ENCODE data around the gene GIPC3. TPM values are rescaled to one million over a fixed set of nuclear protein-coding genes. Genes with fewer than 3 reads are reported as not detected.
"Not testable (repeated sequence)": the region's sequence is repeated elsewhere in the genome, so short reads cannot be mapped to it uniquely, and the experiment has no call there.

GIPC3 gene
- total RNA-seq, 1 experiment from 2014 or later, result not detected

DNA sequence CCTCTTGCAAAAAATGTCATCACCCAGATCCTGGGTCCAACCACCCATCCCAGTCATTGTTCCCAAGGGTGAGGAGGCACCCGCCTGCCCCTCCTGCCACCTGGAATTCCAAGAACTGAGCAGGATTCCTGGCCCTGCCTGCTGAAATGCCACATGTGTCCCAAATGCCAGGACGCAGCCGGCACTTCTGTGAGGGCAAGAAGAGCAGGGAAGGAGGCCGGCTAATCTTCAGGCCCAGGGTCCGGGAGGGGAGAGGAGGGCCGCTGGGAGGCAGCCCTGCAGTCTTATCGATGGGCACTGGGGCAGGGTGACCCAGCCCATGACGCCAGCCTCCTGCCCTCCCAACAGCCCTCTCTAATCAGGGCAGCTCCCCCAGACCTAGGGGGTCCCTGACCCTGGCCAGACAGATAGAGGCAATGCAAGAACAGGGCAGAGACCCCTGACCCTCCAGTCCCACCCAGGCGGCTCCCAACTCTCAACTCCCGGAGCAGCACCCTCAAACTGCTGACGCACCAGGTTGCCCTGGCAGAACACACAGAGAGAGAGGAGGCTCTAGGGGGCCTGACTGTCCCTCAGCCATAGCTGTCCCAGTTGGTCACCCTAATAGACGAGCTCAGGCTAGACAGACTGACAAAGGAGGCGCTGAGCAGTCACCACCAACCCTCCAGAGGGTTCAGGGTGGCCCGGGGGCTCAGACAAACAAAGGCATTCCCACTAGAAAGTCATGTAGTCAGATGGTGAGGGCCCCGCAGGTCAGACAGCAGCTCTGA, 29.4 kb upstream of the GIPC3 start:
- Histone ChIP-seq H4K20me1 (ENCODE audit: insufficient read depth, low read depth, low read length) (peaks cover 15% of the 10 kb centered on the region; the same call in 1 of the 2 replicates), H3K9ac (ENCODE audit: low read length) (peak overlapping the region; percentile 81), H3K36me3 (ENCODE audit: insufficient read depth, low read length) (no peaks in the 10 kb centered on the region), H3K9me2 (replicated peaks; ENCODE audit: insufficient read depth, low read length) (no peaks in the 10 kb centered on the region), H2AFZ (ENCODE audit: low read length) (no peak overlapping the region), H3K4me3 (ENCODE audit: low read length) (peak overlapping the region; percentile 85; the same call in 1 of the 2 replicates), H3K27me3 (ENCODE audit: low read length) (no peaks in the 10 kb centered on the region), H3K27ac (ENCODE audit: low read length) (no peak overlapping the region), H3K4me1 (ENCODE audit: low read length) (peaks cover 52% of the 10 kb centered on the region), H3K4me2 (ENCODE audit: low read depth, low read length, poor library complexity, severe bottlenecking) (peak overlapping the region; percentile 98), H3K79me2 (ENCODE audit: low read length) (peaks cover 46% of the 10 kb centered on the region), H3K9me3 (ENCODE audit: low read length) (no peaks in the 10 kb centered on the region)
- DNase-seq, result no peak

- Histone ChIP-seq H3K9ac (ENCODE audit: low read length) (peak overlapping the region; percentile 81), H4K20me1 (ENCODE audit: insufficient read depth, low read depth, low read length) (peaks cover 15% of the 10 kb centered on the region; the same call in 1 of the 2 replicates), H3K36me3 (ENCODE audit: insufficient read depth, low read length) (no peaks in the 10 kb centered on the region), H2AFZ (ENCODE audit: low read length) (no peak overlapping the region), H3K9me2 (replicated peaks; ENCODE audit: insufficient read depth, low read length) (no peaks in the 10 kb centered on the region), H3K27me3 (ENCODE audit: low read length) (no peaks in the 10 kb centered on the region), H3K4me2 (ENCODE audit: low read depth, low read length, poor library complexity, severe bottlenecking) (peak overlapping the region; percentile 98), H3K27ac (ENCODE audit: low read length) (peak overlapping the region; percentile 20; the same call in 1 of the 2 replicates), H3K4me1 (ENCODE audit: low read length) (peaks cover 52% of the 10 kb centered on the region), H3K4me3 (ENCODE audit: low read length) (peak overlapping the region; percentile 85), H3K9me3 (ENCODE audit: low read length) (no peaks in the 10 kb centered on the region), H3K79me2 (ENCODE audit: low read length) (peaks cover 46% of the 10 kb centered on the region)
- DNase-seq, result no peak
Measured at GRCh38 chr19:3556423-3556977, 28.8 kb upstream of the GIPC3 start.

GRCh38 chr19:3556978-3557460, 28.3 kb upstream of the GIPC3 start:
- no peak overlapping the region for H2AFZ ChIP-seq (ENCODE audit: low read length)
- DNase-seq, result peak; percentile 70

DNA sequence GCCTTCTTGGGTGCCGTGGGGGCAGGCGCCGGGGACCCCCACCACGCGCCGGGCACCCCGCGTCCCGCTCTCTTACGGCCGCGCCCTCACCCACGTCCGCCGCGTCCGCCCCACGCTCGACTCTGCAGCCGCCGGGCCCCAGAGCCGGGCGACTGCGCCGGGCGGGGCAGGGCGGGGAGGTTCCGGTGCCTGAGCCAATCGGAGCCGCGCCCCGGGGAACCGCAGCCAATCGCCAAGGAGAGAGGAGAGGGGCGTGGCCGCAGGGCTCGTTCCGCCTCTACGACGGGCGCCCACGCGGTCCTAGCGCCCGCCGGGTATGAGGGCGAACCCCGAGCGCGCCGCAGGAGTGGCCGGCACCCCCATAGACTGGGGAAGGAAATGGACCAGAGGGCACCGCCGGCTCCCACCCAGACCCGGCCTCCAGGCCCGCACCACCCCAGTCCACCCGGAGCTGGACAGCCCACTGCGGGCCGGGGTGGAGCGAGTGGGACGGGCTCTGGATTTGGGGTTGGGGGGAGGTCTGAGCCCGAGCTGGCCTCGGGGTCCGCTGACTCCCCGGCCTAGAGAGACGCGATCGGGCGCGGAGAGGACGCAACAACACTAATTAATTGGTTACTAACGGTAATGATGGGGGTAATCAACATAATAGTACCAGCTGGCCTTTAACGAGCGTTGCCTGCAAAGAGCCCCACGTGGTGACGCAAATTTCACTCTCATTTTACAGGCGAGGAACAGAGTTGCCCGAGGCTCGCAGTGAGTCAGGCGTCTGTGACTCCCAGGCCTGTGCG, 27.6 kb upstream of the GIPC3 start, which contains the start of gene MFSD12:
Gene MFSD12 (minus strand): TSS at position 126 of the 788 bp plus-strand sequence. CDS start 183 bp downstream, outside the sequence.
- Histone ChIP-seq H3K9me3 (ENCODE audit: low read length) (no peaks in the 10 kb centered on the region), H4K20me1 (ENCODE audit: insufficient read depth, low read depth, low read length) (peaks cover 15% of the 10 kb centered on the region; the same call in 1 of the 2 replicates), H2AFZ (ENCODE audit: low read length) (peak within 1 kb of the TSS; percentile 94), H3K27ac (ENCODE audit: low read length) (peak within 1 kb of the TSS; percentile 41; the same call in 1 of the 2 replicates), H3K9ac (ENCODE audit: low read length) (peak within 1 kb of the TSS; percentile 81), H3K9me2 (replicated peaks; ENCODE audit: insufficient read depth, low read length) (no peaks in the 10 kb centered on the region), H3K27me3 (ENCODE audit: low read length) (no peaks in the 10 kb centered on the region), H3K79me2 (ENCODE audit: low read length) (peaks cover 38% of the 10 kb centered on the region), H3K4me2 (ENCODE audit: low read depth, low read length, poor library complexity, severe bottlenecking) (peak within 1 kb of the TSS; percentile 98), H3K4me3 (ENCODE audit: low read length) (peak within 1 kb of the TSS; percentile 85), H3K36me3 (ENCODE audit: insufficient read depth, low read length) (no peaks in the 10 kb centered on the region), H3K4me1 (ENCODE audit: low read length) (peaks cover 49% of the 10 kb centered on the region)
- peak; percentile 98 for DNase-seq

More at GRCh38 chr19:3556978-3557460, 28.3 kb upstream of the GIPC3 start:
- Histone ChIP-seq H3K27ac (ENCODE audit: low read length) (peak overlapping the region; percentile 20; the same call in 1 of the 2 replicates), H3K4me1 (ENCODE audit: low read length) (peaks cover 52% of the 10 kb centered on the region), H3K9me2 (replicated peaks; ENCODE audit: insufficient read depth, low read length) (no peaks in the 10 kb centered on the region), H3K36me3 (ENCODE audit: insufficient read depth, low read length) (no peaks in the 10 kb centered on the region), H3K9ac (ENCODE audit: low read length) (peak overlapping the region; percentile 81), H3K4me2 (ENCODE audit: low read depth, low read length, poor library complexity, severe bottlenecking) (peak overlapping the region; percentile 98), H3K79me2 (ENCODE audit: low read length) (peaks cover 41% of the 10 kb centered on the region), H3K4me3 (ENCODE audit: low read length) (peak overlapping the region; percentile 85), H3K27me3 (ENCODE audit: low read length) (no peaks in the 10 kb centered on the region), H4K20me1 (ENCODE audit: insufficient read depth, low read depth, low read length) (peaks cover 15% of the 10 kb centered on the region; the same call in 1 of the 2 replicates), H3K9me3 (ENCODE audit: low read length) (no peaks in the 10 kb centered on the region)

DNA sequence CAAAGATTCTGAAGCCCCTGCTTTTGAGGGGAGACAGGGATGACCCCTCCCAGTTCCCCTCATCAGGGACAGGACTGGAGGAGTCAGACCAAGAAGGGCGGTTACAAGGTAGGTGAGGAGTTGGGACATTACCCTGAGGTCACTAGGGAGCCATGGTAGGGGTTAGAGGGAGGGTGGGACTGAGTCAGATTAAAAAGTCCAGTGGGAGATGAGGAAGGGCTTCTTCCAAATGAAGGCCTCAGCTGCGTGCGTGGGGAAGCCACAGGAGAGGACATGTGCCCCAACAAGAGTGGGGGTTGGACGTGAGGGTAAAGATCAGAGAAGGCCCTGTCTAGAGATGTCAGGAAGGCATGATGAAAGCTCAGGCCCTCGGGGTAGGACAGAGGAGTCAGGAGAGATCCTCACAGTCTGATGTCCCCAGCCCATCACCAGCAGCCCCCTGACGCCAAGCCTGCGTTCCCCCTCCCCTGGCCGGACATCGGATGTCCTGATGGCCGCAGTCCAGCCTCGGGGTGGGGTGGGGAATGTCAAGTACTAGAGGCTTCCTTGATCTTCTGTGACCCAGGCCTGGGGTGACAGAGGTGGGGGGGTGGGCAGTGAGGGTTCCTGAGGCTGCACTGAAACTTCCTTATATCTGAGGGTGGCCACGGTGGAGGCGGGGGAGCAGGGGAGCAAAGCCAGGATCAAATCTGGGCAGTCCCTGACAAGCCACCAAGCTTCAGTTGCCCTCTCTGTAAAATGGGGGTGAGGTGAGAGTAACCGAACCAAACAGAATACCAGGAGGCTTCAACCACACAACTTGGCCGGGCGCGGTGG, 21.4 kb upstream of the GIPC3 start:
- no peaks in the 10 kb centered on the region for H3K79me2 ChIP-seq (ENCODE audit: low read length)
- no peak overlapping the region for H3K4me2 ChIP-seq (ENCODE audit: low read depth, low read length, poor library complexity, severe bottlenecking)
- no peak overlapping the region for H2AFZ ChIP-seq (ENCODE audit: low read length)
- no peak overlapping the region for H3K9ac ChIP-seq (ENCODE audit: low read length)
- H3K9me3 ChIP-seq (ENCODE audit: low read length), result no peaks in the 10 kb centered on the region
- H3K27ac ChIP-seq (ENCODE audit: low read length), result no peak overlapping the region
- no peaks in the 10 kb centered on the region for H3K27me3 ChIP-seq (ENCODE audit: low read length)
- DNase-seq, result no peak
- no peaks in the 10 kb centered on the region for H4K20me1 ChIP-seq (ENCODE audit: insufficient read depth, low read depth, low read length)
- H3K4me3 ChIP-seq (ENCODE audit: low read length), result no peak overlapping the region
- no peaks in the 10 kb centered on the region for H3K36me3 ChIP-seq (ENCODE audit: insufficient read depth, low read length)
- no peaks in the 10 kb centered on the region for H3K4me1 ChIP-seq (ENCODE audit: low read length)
- H3K9me2 ChIP-seq (replicated peaks; ENCODE audit: insufficient read depth, low read length), result no peaks in the 10 kb centered on the region

GRCh38 chr19:3565139-3565538, 20.1 kb upstream of the GIPC3 start:
- no peaks in the 10 kb centered on the region for H3K27me3 ChIP-seq (ENCODE audit: low read length)
- peaks cover 3% of the 10 kb centered on the region; the same call in 1 of the 2 replicates for H3K4me1 ChIP-seq (ENCODE audit: low read length)
- no peak overlapping the region for H3K4me2 ChIP-seq (ENCODE audit: low read depth, low read length, poor library complexity, severe bottlenecking)
- H4K20me1 ChIP-seq (ENCODE audit: insufficient read depth, low read depth, low read length), result no peaks in the 10 kb centered on the region
- H3K36me3 ChIP-seq (ENCODE audit: insufficient read depth, low read length), result no peaks in the 10 kb centered on the region
- no peak overlapping the region for H3K9ac ChIP-seq (ENCODE audit: low read length)
- H3K9me3 ChIP-seq (ENCODE audit: low read length), result no peaks in the 10 kb centered on the region
- no peak for DNase-seq
- H3K9me2 ChIP-seq (replicated peaks; ENCODE audit: insufficient read depth, low read length), result no peaks in the 10 kb centered on the region
- H3K27ac ChIP-seq (ENCODE audit: low read length), result no peak overlapping the region
- no peak overlapping the region for H3K4me3 ChIP-seq (ENCODE audit: low read length)
- no peaks in the 10 kb centered on the region for H3K79me2 ChIP-seq (ENCODE audit: low read length)
- no peak overlapping the region for H2AFZ ChIP-seq (ENCODE audit: low read length)

- peaks cover 13% of the 10 kb centered on the region for H3K4me1 ChIP-seq (ENCODE audit: low read length)
- peaks cover 13% of the 10 kb centered on the region for H3K79me2 ChIP-seq (ENCODE audit: low read length)
- H3K9me2 ChIP-seq (replicated peaks; ENCODE audit: insufficient read depth, low read length); H3K4me2 ChIP-seq (ENCODE audit: low read depth, low read length, poor library complexity, severe bottlenecking); DNase-seq; H3K36me3 ChIP-seq (ENCODE audit: insufficient read depth, low read length); H2AFZ ChIP-seq (ENCODE audit: low read length); H3K4me3 ChIP-seq (ENCODE audit: low read length); H3K27ac ChIP-seq (ENCODE audit: low read length); H3K9ac ChIP-seq (ENCODE audit: low read length); H3K9me3 ChIP-seq (ENCODE audit: low read length); H3K27me3 ChIP-seq (ENCODE audit: low read length); H4K20me1 ChIP-seq (ENCODE audit: insufficient read depth, low read depth, low read length): not testable (repeated sequence)
Measured at GRCh38 chr19:3570042-3570441, 15.2 kb upstream of the GIPC3 start.

Data from Karpas-422 (cell line).